Ishikawa (cell line): ENCODE data around the gene EHF.

ENCODE experiments used
- CEBPB ChIP-seq: IDR thresholded peaks from 2 replicates; pipeline ENCODE4 v1.6.1; 2012
- CREB1 ChIP-seq: IDR thresholded peaks from 2 replicates; pipeline ENCODE4 v1.6.1; 2012; ENCODE audit warnings: low read depth
- EP300 ChIP-seq: IDR thresholded peaks from 2 replicates; pipeline ENCODE4 v1.6.1; 2012; ENCODE audit warnings: borderline replicate concordance
- FOXM1 ChIP-seq: IDR thresholded peaks from 2 replicates; pipeline ENCODE4 v1.6.1; 2012; ENCODE audit warnings: low read depth, borderline replicate concordance
- MAX ChIP-seq: IDR thresholded peaks from 2 replicates; pipeline ENCODE4 v1.6.1; 2012
- NFIC ChIP-seq: IDR thresholded peaks from 2 replicates; pipeline ENCODE4 v1.6.1; 2012
- RAD21 ChIP-seq: IDR thresholded peaks from 2 replicates; pipeline ENCODE4 v1.6.1; 2012; ENCODE audit warnings: low read depth
- REST ChIP-seq: IDR thresholded peaks from 2 replicates; pipeline ENCODE4 v1.6.1; 2012; ENCODE audit warnings: low read depth, mild to moderate bottlenecking
- TAF1 ChIP-seq: IDR thresholded peaks from 2 replicates; pipeline ENCODE4 v1.6.1; 2012; ENCODE audit warnings: low read depth, mild to moderate bottlenecking
- TCF12 ChIP-seq: IDR thresholded peaks from 2 replicates; pipeline ENCODE4 v1.6.1; 2012; ENCODE audit warnings: low read depth
- TEAD4 ChIP-seq: IDR thresholded peaks from 2 replicates; pipeline ENCODE4 v1.6.1; 2012
- USF1 ChIP-seq: IDR thresholded peaks from 2 replicates; pipeline ENCODE4 v1.6.1; 2012
- ZBTB7A ChIP-seq: IDR thresholded peaks from 2 replicates; pipeline ENCODE4 v1.6.1; 2012; ENCODE audit warnings: low read depth

GRCh38 chr11:34588023-34588422 lies 32.9 kb upstream of the EHF start:
- TF ChIP-seq TCF12 (no peak), TAF1 (no peak), REST (no peak), FOXM1 (no peak), NFIC (no peak), RAD21 (no peak), USF1 (no peak), MAX (no peak), ZBTB7A (no peak), EP300 (no peak), CREB1 (no peak), TEAD4 (no peak), CEBPB (no peak)
